Neural crest cell (in vitro differentiated cells): ENCODE measurements around the gene PRPSAP2. TPM values are rescaled to one million over a fixed set of nuclear protein-coding genes. Genes with fewer than 3 reads are reported as not detected.

Experiments
- DNase-seq: peaks from one replicate; pipeline ENCODE4 v3.0.0; 2021; ENCODE audit warnings: low read depth, mixed read lengths, low spot score
- H3K27ac Mint-ChIP-seq: one replicate; pipeline ENCODE4 v1.8.0; 2021; ENCODE audit warnings: mild to moderate bottlenecking, mixed read lengths; ENCODE audit not compliant: unreplicated experiment
- H3K27me3 Mint-ChIP-seq: 2 replicates; pipeline ENCODE4 v1.8.0; 2021; ENCODE audit warnings: low read depth, mild to moderate bottlenecking, mixed read lengths
- H3K36me3 Mint-ChIP-seq: 2 replicates; pipeline ENCODE4 v1.8.0; 2021; ENCODE audit warnings: low read depth, mild to moderate bottlenecking, mixed read lengths
- H3K4me1 Mint-ChIP-seq: 2 replicates; pipeline ENCODE4 v1.8.0; 2021; ENCODE audit warnings: mixed read lengths
- H3K4me3 Mint-ChIP-seq: one replicate; pipeline ENCODE4 v1.8.0; 2021; ENCODE audit warnings: mild to moderate bottlenecking, mixed read lengths
- H3K9me3 Mint-ChIP-seq: 2 replicates; pipeline ENCODE4 v1.8.0; 2021; ENCODE audit warnings: mixed read lengths
- total RNA-seq: library from RNA; stranded (reverse); gene quantifications from 2 replicates; pipeline ENCODE4 v1.2.1, GENCODE V29; 2021
- TF ChIP-seq, protein P1 (sequence below): fragments of 200-600 bp; sonication (generic); conservative IDR thresholded peaks from 2 replicates; pipeline ENCODE4 v1.5.0; 2021; ENCODE audit warnings: antibody characterized with exemption, mild to moderate bottlenecking

Gene PRPSAP2
- total RNA-seq, 1 donor from 2014 or later: 72.4 TPM

- Mint-ChIP-seq H3K27me3 (peaks cover 3% of the 10 kb centered on the region), H3K4me3 (no peak overlapping the region), H3K27ac (peak overlapping the region; percentile 62), H3K4me1 (no peaks in the 10 kb centered on the region), H3K36me3 (peaks cover 15% of the 10 kb centered on the region), H3K9me3 (no peaks in the 10 kb centered on the region)
- TF ChIP-seq, protein P1, sequence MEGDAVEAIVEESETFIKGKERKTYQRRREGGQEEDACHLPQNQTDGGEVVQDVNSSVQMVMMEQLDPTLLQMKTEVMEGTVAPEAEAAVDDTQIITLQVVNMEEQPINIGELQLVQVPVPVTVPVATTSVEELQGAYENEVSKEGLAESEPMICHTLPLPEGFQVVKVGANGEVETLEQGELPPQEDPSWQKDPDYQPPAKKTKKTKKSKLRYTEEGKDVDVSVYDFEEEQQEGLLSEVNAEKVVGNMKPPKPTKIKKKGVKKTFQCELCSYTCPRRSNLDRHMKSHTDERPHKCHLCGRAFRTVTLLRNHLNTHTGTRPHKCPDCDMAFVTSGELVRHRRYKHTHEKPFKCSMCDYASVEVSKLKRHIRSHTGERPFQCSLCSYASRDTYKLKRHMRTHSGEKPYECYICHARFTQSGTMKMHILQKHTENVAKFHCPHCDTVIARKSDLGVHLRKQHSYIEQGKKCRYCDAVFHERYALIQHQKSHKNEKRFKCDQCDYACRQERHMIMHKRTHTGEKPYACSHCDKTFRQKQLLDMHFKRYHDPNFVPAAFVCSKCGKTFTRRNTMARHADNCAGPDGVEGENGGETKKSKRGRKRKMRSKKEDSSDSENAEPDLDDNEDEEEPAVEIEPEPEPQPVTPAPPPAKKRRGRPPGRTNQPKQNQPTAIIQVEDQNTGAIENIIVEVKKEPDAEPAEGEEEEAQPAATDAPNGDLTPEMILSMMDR: no peak
- DNase-seq: no peak
These were observed 75.4 kb downstream of the PRPSAP2 start for GRCh38 chr17:18933102-18934058.

- Mint-ChIP-seq H3K9me3 (no peaks in the 10 kb centered on the region), H3K4me3 (no peak overlapping the region), H3K27me3 (peaks cover 3% of the 10 kb centered on the region), H3K4me1 (no peaks in the 10 kb centered on the region), H3K36me3 (no peaks in the 10 kb centered on the region), H3K27ac (no peak overlapping the region)
- TF ChIP-seq, protein P1: no peak
- no peak for DNase-seq
These were observed 80.2 kb downstream of the PRPSAP2 start for GRCh38 chr17:18937981-18938691.

DNA sequence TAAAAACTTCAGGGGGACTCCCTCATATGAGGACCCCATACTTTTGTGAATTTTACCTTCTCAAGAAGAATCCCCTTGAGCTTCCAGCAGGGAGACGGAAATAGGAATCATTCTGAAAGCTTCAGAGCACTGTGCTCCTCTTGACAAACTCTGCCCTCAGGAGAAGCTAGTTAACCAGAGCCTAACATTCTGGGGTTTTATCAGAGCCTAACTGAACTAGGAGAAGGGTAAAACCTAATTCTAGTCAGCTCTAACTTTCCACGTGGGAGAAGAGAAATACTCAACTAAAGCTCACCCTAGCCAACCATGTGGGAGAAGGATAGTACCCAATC, 80.7 kb downstream of the PRPSAP2 start:
- no peaks in the 10 kb centered on the region for H3K9me3 Mint-ChIP-seq
- H3K4me3 Mint-ChIP-seq: no peak overlapping the region
- peak overlapping the region; percentile 59 for H3K27ac Mint-ChIP-seq
- TF ChIP-seq, protein P1: no peak
- H3K36me3 Mint-ChIP-seq: no peaks in the 10 kb centered on the region
- DNase-seq: no peak
- H3K4me1 Mint-ChIP-seq: no peaks in the 10 kb centered on the region
- H3K27me3 Mint-ChIP-seq: peaks cover 3% of the 10 kb centered on the region

DNA sequence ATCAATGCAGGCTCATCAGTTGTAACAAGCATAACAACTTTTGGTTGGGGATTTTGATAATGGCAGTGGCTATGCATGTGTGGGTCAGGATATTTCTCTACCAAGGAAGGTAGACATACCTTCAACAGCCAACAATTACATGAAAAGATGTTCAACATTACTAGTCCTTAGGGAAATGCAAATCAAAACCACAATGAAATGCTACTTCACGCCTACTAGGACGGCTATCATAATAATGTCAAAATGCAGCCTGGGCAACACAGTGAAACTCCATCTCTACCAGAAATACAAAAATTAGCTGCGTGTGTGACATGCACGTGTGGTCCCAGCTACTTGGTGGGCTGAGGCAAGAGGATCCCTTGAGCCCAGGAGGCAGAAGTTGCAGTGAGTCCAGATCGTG, 86.7 kb downstream of the PRPSAP2 start:
- H3K4me1 Mint-ChIP-seq: no peaks in the 10 kb centered on the region
- H3K4me3 Mint-ChIP-seq: no peak overlapping the region
- H3K36me3 Mint-ChIP-seq: no peaks in the 10 kb centered on the region
- H3K9me3 Mint-ChIP-seq: no peaks in the 10 kb centered on the region
- no peak for DNase-seq
- TF ChIP-seq, protein P1: no peak
- H3K27me3 Mint-ChIP-seq: peaks cover 9% of the 10 kb centered on the region
- H3K27ac Mint-ChIP-seq: peak overlapping the region; percentile 57

DNA sequence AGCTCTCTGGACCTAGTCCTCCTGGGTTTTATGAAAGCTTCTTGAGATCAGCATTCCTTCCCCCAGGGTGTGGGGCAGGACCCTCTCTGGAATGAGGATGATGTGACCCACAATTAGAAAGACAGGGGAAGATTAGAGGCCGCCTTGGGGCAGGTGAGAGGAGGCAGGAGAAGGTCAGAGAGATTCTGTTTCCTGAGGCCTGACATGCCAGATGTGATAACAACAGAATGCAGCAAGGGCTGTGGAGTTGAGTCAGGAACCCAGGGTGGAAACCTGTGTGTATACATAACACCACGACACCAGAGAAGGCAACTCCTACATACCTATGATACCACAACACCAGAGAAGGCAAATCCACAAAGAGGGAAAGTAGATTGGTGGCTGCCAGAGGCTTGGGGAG, 88.6 kb downstream of the PRPSAP2 start:
- peaks cover 9% of the 10 kb centered on the region for H3K27me3 Mint-ChIP-seq
- H3K4me3 Mint-ChIP-seq: no peak overlapping the region
- H3K4me1 Mint-ChIP-seq: no peaks in the 10 kb centered on the region
- TF ChIP-seq, protein P1: no peak
- H3K9me3 Mint-ChIP-seq: no peaks in the 10 kb centered on the region
- no peaks in the 10 kb centered on the region for H3K36me3 Mint-ChIP-seq
- no peak overlapping the region for H3K27ac Mint-ChIP-seq
- no peak for DNase-seq
